B cell (primary cell): ENCODE data around the gene NCKAP5L.

Source experiments
- EZH2 ChIP-seq: IDR thresholded peaks from 2 replicates; pipeline ENCODE4 v1.6.1; 2012; ENCODE audit warnings: borderline replicate concordance, low read depth, mild to moderate bottlenecking, moderate library complexity, low read length; ENCODE audit not compliant: insufficient read depth, poor library complexity, severe bottlenecking
- TF ChIP-seq, protein P1 (sequence below): fragments of 200-600 bp; IDR thresholded peaks from one replicate; pipeline ENCODE4 v1.8.0; 2022; ENCODE audit warnings: antibody characterized with exemption, mild to moderate bottlenecking

DNA sequence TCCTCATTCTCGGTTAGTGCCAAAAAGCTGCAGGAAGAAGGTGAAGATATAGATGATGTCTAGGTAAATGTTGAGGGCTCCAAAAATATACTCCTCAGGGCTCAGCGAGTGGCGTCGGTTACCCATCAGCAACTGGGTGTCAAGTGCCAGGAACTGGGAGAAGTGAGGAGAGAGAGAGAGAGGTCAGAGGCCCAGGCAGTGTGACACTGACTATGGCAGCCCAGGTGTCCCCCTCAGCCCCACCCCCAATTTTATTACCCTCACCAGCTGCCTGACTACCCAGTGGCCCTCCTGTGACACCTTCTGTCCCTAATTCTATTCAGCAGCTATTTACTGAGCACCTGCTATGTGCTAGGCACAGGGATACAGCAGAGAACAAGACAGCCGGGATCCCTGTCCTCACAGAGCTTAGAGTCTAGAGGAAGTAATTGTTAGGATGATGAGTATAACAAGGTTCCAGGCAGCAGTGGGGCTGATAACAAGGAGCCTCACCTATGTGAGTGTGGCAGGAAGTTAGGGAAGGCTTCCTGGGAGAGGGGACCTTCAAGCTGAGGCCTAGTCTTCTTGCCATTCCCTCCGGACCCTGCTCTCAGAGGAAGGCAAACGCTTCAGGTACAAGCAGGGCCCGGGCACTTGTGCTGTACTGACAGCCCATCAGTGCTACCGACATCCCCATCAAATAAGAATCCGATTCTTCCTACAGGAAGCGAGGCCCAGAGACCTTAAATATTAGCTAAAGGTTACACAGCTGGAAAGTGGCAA, 42.5 kb upstream of the NCKAP5L start:
- TF ChIP-seq, protein P1, sequence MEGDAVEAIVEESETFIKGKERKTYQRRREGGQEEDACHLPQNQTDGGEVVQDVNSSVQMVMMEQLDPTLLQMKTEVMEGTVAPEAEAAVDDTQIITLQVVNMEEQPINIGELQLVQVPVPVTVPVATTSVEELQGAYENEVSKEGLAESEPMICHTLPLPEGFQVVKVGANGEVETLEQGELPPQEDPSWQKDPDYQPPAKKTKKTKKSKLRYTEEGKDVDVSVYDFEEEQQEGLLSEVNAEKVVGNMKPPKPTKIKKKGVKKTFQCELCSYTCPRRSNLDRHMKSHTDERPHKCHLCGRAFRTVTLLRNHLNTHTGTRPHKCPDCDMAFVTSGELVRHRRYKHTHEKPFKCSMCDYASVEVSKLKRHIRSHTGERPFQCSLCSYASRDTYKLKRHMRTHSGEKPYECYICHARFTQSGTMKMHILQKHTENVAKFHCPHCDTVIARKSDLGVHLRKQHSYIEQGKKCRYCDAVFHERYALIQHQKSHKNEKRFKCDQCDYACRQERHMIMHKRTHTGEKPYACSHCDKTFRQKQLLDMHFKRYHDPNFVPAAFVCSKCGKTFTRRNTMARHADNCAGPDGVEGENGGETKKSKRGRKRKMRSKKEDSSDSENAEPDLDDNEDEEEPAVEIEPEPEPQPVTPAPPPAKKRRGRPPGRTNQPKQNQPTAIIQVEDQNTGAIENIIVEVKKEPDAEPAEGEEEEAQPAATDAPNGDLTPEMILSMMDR, result no peak
- no peak for TF ChIP-seq EZH2
